CD14-positive monocyte (primary cell): ENCODE measurements around the gene TMEM219. TPM values are rescaled to one million over a fixed set of nuclear protein-coding genes. Genes with fewer than 3 reads are reported as not detected.
A peak's percentile ranks its signal among the peaks of the same experiment; 100 is the strongest.

ENCODE experiments used
- DNase-seq, 3 donors: peaks; one replicate each; pipeline ENCODE4 v3.0.0-alpha.2; 2011 to 2022
- H2AFZ ChIP-seq: 2 replicates; pipeline ENCODE4 v1.6.0; 2012; ENCODE audit warnings: mild to moderate bottlenecking, low read depth, low read length, inconsistent platforms; ENCODE audit not compliant: insufficient read depth, poor library complexity, severe bottlenecking
- H3K27ac ChIP-seq, 2 donors: 1 replicate in 1 of 2; 2 replicates in 1 of 2; pipeline ENCODE4 v1.5.1; 2012 to 2013; ENCODE audit warnings: low read length in 2 of 2, control low read depth in 1 of 2, inconsistent platforms in 1 of 2, low read depth in 1 of 2, mild to moderate bottlenecking in 1 of 2
- H3K27me3 ChIP-seq, 2 donors: one replicate each; pipeline versions ENCODE4 v1.6.0 to v1.6.1; 2011 to 2013; ENCODE audit warnings: low read length in 2 of 2; ENCODE audit not compliant: control insufficient read depth in 2 of 2, insufficient read depth in 2 of 2
- H3K36me3 ChIP-seq, 2 donors: replicated peaks in 1 of 2; 1 replicate in 1 of 2; 2 replicates in 1 of 2; pipeline versions ENCODE4 v1.5.1 to v1.6.1; 2012 to 2013; ENCODE audit warnings: low read length in 2 of 2, control low read depth in 1 of 2, inconsistent platforms in 1 of 2, mild to moderate bottlenecking in 1 of 2; ENCODE audit not compliant: insufficient read depth in 2 of 2, control insufficient read depth in 1 of 2
- H3K4me1 ChIP-seq, 2 donors: 1 replicate in 1 of 2; 2 replicates in 1 of 2; pipeline versions ENCODE4 v1.5.1 to v1.6.1; 2012 to 2013; ENCODE audit warnings: low read length in 2 of 2, control low read depth in 1 of 2, inconsistent platforms in 1 of 2, mild to moderate bottlenecking in 1 of 2, moderate library complexity in 1 of 2; ENCODE audit not compliant: insufficient read depth in 2 of 2, control insufficient read depth in 1 of 2
- H3K4me2 ChIP-seq: replicated peaks from 2 replicates; pipeline ENCODE3; 2012; ENCODE audit warnings: low read length, moderate library complexity, mild to moderate bottlenecking; ENCODE audit not compliant: poor library complexity, severe bottlenecking; ENCODE audit errors: extremely low read depth
- H3K4me3 ChIP-seq, 3 experiments: fragments of 200-600 bp in 1 of 3; sonication (generic) in 1 of 3; replicated peaks in 1 of 3; 1 replicate in 2 of 3; 2 replicates in 1 of 3; pipeline ENCODE4 v1.5.1; 2011 to 2013; ENCODE audit warnings: low read length in 3 of 3, mild to moderate bottlenecking in 3 of 3, control low read depth in 2 of 3, low read depth in 2 of 3, inconsistent platforms in 1 of 3, moderate library complexity in 1 of 3
- H3K79me2 ChIP-seq: 2 replicates; pipeline ENCODE4 v1.6.0; 2012; ENCODE audit warnings: mild to moderate bottlenecking, control low read depth, inconsistent platforms, low read length, moderate library complexity; ENCODE audit not compliant: insufficient read depth
- H3K9ac ChIP-seq: 2 replicates; pipeline ENCODE4 v1.6.0; 2017; ENCODE audit warnings: low read length, mild to moderate bottlenecking; ENCODE audit not compliant: insufficient read depth, poor library complexity, severe bottlenecking
- H3K9me3 ChIP-seq, 2 donors: replicated peaks in 1 of 2; 1 replicate in 1 of 2; 2 replicates in 1 of 2; pipeline versions ENCODE4 v1.5.1 to v1.6.1; 2012 to 2013; ENCODE audit warnings: low read length in 2 of 2, control low read depth in 1 of 2; ENCODE audit not compliant: control insufficient read depth in 1 of 2, insufficient read depth in 1 of 2
- H4K20me1 ChIP-seq: 2 replicates; pipeline ENCODE4 v1.6.0; 2012; ENCODE audit warnings: mild to moderate bottlenecking, low read length, control low read depth, moderate library complexity; ENCODE audit not compliant: insufficient read depth
- H3K27ac Mint-ChIP-seq, 7 donors: one replicate each; pipeline ENCODE4 v1.8.0; 2020; ENCODE audit warnings: mild to moderate bottlenecking in 7 of 7, mixed read lengths in 7 of 7, moderate library complexity in 6 of 7, inconsistent platforms in 2 of 7
- H3K27me3 Mint-ChIP-seq, 3 donors: one replicate each; pipeline ENCODE4 v1.8.0; 2021 to 2022; ENCODE audit warnings: low read depth in 3 of 3, mild to moderate bottlenecking in 3 of 3, mixed read lengths in 3 of 3, moderate library complexity in 3 of 3, inconsistent platforms in 1 of 3
- H3K36me3 Mint-ChIP-seq, 2 donors: one replicate each; pipeline ENCODE4 v1.8.0; 2020; ENCODE audit warnings: mixed read lengths in 2 of 2, inconsistent platforms in 1 of 2, mild to moderate bottlenecking in 1 of 2
- H3K4me1 Mint-ChIP-seq: one replicate; pipeline ENCODE4 v1.8.0; 2020; ENCODE audit warnings: mild to moderate bottlenecking, mixed read lengths
- H3K4me3 Mint-ChIP-seq, 2 donors: one replicate each; pipeline ENCODE4 v1.8.0; 2020; ENCODE audit warnings: mild to moderate bottlenecking in 2 of 2, mixed read lengths in 2 of 2, moderate library complexity in 1 of 2
- H3K9me3 Mint-ChIP-seq, 7 donors: one replicate each; pipeline ENCODE4 v1.8.0; 2020 to 2022; ENCODE audit warnings: mixed read lengths in 7 of 7, mild to moderate bottlenecking in 6 of 7, moderate library complexity in 6 of 7, inconsistent platforms in 2 of 7
- CTCF ChIP-seq: fragments of 200-600 bp; IDR thresholded peaks from one replicate; pipeline ENCODE4 v1.8.0; 2022; ENCODE audit warnings: antibody characterized with exemption, mild to moderate bottlenecking
- WGBS: methylation state at CpG from one replicate; pipeline ENCODE4 v1.1.5; 2013; ENCODE audit warnings: missing lambda C conversion rate; ENCODE audit not compliant: insufficient coverage; 5-methylcytosine and 5-hydroxymethylcytosine counted together
- intact Hi-C, 2 donors: fragments of 100-400 bp; cut with micrococcal nuclease; formaldehyde crosslinking; loops; one replicate each; pipeline versions ENCODE4 v1.15.0 to v1.15.1; 2023
- polyA plus RNA-seq, 3 donors: library from polyadenylated mRNA; depleted of rRNA in 1 of 3; unstranded in 2 of 3; stranded (reverse) in 1 of 3; fragments of 300-500 nt in 2 of 3; fragments of >200 nt in 1 of 3; fragmentation: Illumina TruSeq in 2 of 3; gene quantifications; 1 replicate in 2 of 3; 2 replicates in 1 of 3; pipeline ENCODE4 v1.2.3, GENCODE V29; 2012 to 2021

Gene TMEM219
- polyA plus RNA-seq, 3 donors = 157 to 265 (median 227) TPM

- intact Hi-C loops = loop anchor here in 1 of 2 donors (10.0 kb wide), 1 partner anchor 111 kb away; the partner anchor contains the start of gene CDIPT
- peaks cover 0 to 5% (median 0%) of the 10 kb centered on the region in 3 donors for H3K27me3 Mint-ChIP-seq
- peaks cover 46% of the 10 kb centered on the region for H3K79me2 ChIP-seq
Observed at GRCh38 chr16:29975811-29976511, 14.1 kb downstream of the TMEM219 start.

More at GRCh38 chr16:29975811-29976511, 14.1 kb downstream of the TMEM219 start:
- 47% methylated on average over 4 of the region's 6 CpGs for WGBS
- Histone ChIP-seq H4K20me1 (peaks cover 47% of the 10 kb centered on the region), H3K4me3 (peak overlapping the region in 1 of 3 experiments; percentile 100), H3K27ac (peak overlapping the region in 1 of 2 donors; percentile 11), H3K4me2 (peak overlapping the region; percentile 100), H2AFZ (no peak overlapping the region), H3K9ac (no peak overlapping the region), H3K4me1 (peaks cover 31 to 43% of the 10 kb centered on the region in 2 donors), H3K9me3 (no peaks in the 10 kb centered on the region), H3K27me3 (no peaks in the 10 kb centered on the region), H3K36me3 (peaks cover 46 to 55% of the 10 kb centered on the region in 2 donors)
- Mint-ChIP-seq H3K27ac (peak overlapping the region in 4 of 7 donors; percentile 30 to 80 (median 66)), H3K36me3 (peaks cover 41 to 54% of the 10 kb centered on the region in 2 donors), H3K9me3 (peaks cover 0 to 2% (median 0%) of the 10 kb centered on the region in 7 donors), H3K4me1 (peaks cover 38% of the 10 kb centered on the region), H3K4me3 (no peak overlapping the region)
- no peak for TF ChIP-seq CTCF
- DNase-seq = no peak
